Thyroid gland (tissue), 4 donors: Measurements from ENCODE around the gene UNKL. TPM values are rescaled to one million over a fixed set of nuclear protein-coding genes. Genes with fewer than 3 reads are reported as not detected.

Experiments
- DNase-seq, 2 donors: peaks; one replicate each; pipeline ENCODE4 v3.0.0-alpha.2; 2019
- H3K27ac ChIP-seq, 3 donors: fragments of 200-600 bp; sonication (generic); 1 replicate in 2 of 3; 2 replicates in 1 of 3; pipeline ENCODE4 v1.5.1; 2016 to 2019; ENCODE audit warnings: mild to moderate bottlenecking in 1 of 3, moderate library complexity in 1 of 3
- H3K27me3 ChIP-seq: fragments of 200-600 bp; sonication (generic); one replicate; pipeline ENCODE4 v1.5.1; 2019
- H3K36me3 ChIP-seq, 2 donors: fragments of 200-600 bp; sonication (generic); one replicate each; pipeline ENCODE4 v1.5.1; 2016 to 2019
- H3K4me1 ChIP-seq, 2 donors: fragments of 200-600 bp; sonication (generic); one replicate each; pipeline ENCODE4 v1.5.1; 2017 to 2019
- H3K4me3 ChIP-seq, 3 donors: fragments of 200-600 bp; sonication (generic); replicated peaks in 1 of 3; 1 replicate in 2 of 3; 2 replicates in 1 of 3; pipeline ENCODE4 v1.5.1; 2016; ENCODE audit warnings: mild to moderate bottlenecking in 1 of 3
- H3K9me3 ChIP-seq: fragments of 200-600 bp; sonication (generic); one replicate; pipeline ENCODE4 v1.5.1; 2017
- POLR2A ChIP-seq, 2 donors: fragments of 450-650 bp; IDR thresholded peaks; one replicate each; pipeline ENCODE4 v1.6.1; 2017; ENCODE audit warnings: antibody characterized with exemption in 2 of 2, mild to moderate bottlenecking in 2 of 2, moderate library complexity in 1 of 2
- WGBS, 2 donors: methylation state at CpG; one replicate each; pipeline ENCODE4 v1.1.5; 2017; 5-methylcytosine and 5-hydroxymethylcytosine counted together
- intact Hi-C: fragments of 100-400 bp; cut with DNase I; formaldehyde crosslinking; loops from one replicate; pipeline ENCODE4 v1.15.1; 2023
- total RNA-seq, 4 donors: library from RNA; depleted of rRNA; stranded (reverse); fragments of >200 nt; gene quantifications; one replicate each; pipeline ENCODE4 v1.2.3, GENCODE V29; 2016
- TF ChIP-seq, protein P1 (sequence below), 6 experiments: fragments of 200-600 bp in 3 of 6; fragments of 450-650 bp in 3 of 6; sonication (generic) in 3 of 6; IDR thresholded peaks; one replicate each; pipeline ENCODE4 v1.5.1; 2016 to 2019; ENCODE audit warnings: antibody characterized with exemption in 6 of 6, mild to moderate bottlenecking in 2 of 6, inconsistent platforms in 1 of 6, moderate library complexity in 1 of 6

UNKL gene
- total RNA-seq, 4 donors from 2014 or later: 26.2 to 46.9 (median 31.3) TPM

DNA sequence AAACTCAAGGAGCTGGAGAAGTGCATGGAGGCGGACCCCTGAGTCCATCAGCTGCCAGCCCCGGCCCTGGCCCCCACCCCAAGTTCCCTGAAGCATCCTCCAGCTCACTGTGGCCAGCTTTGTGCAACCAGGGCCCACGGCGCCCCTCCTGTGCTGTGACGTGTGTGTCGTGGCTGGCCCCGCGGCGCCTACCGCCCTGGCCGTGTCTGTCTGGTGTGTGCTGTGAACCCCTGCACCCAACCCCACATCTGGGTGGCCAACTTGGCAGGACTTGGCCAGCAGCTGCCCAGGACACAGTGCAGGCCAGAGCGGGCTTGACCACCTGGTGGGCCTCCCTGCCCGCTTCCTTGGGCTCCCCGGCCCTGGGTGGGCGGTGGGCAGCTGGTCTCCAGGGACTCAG lies 66.1 kb downstream of the UNKL start:
- 80 to 92% methylated on average over 1 to 9 of the region's 15 CpGs for WGBS, 2 donors
- no peak overlapping the region for H3K27ac ChIP-seq
- intact Hi-C loops: loop anchor here (10.0 kb wide), 1 partner anchor 126 kb away; the partner anchor contains the start of gene CLCN7

DNA sequence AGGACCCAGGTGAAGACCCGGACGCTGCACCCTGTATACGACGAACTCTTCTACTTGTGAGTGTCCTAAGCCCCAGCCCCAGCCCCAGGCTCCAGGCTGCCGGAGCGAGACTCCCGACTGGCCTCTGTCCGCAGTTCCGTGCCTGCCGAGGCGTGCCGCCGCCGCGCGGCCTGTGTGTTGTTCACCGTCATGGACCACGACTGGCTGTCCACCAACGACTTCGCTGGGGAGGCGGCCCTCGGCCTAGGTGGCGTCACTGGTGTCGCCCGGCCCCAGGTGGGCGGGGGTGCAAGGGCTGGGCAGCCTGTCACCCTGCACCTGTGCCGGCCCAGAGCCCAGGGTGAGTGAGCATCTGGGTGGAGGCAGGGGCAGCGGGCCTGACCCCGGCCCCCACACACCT lies 66.5 kb downstream of the UNKL start:
- TF ChIP-seq, protein P1, sequence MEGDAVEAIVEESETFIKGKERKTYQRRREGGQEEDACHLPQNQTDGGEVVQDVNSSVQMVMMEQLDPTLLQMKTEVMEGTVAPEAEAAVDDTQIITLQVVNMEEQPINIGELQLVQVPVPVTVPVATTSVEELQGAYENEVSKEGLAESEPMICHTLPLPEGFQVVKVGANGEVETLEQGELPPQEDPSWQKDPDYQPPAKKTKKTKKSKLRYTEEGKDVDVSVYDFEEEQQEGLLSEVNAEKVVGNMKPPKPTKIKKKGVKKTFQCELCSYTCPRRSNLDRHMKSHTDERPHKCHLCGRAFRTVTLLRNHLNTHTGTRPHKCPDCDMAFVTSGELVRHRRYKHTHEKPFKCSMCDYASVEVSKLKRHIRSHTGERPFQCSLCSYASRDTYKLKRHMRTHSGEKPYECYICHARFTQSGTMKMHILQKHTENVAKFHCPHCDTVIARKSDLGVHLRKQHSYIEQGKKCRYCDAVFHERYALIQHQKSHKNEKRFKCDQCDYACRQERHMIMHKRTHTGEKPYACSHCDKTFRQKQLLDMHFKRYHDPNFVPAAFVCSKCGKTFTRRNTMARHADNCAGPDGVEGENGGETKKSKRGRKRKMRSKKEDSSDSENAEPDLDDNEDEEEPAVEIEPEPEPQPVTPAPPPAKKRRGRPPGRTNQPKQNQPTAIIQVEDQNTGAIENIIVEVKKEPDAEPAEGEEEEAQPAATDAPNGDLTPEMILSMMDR (IDR thresholded peaks at IDR 0.05): no peak
- TF ChIP-seq POLR2A (IDR thresholded peaks at IDR 0.05): no peak

More for the DNA sequence above, 66.1 kb downstream of the UNKL start:
- Histone ChIP-seq H3K4me3 (no peak overlapping the region), H3K9me3 (no peaks in the 10 kb centered on the region), H3K27me3 (no peaks in the 10 kb centered on the region), H3K36me3 (peaks cover 12 to 16% of the 10 kb centered on the region in 2 donors), H3K4me1 (peaks cover 18 to 21% of the 10 kb centered on the region in 2 donors)
- no peak for DNase-seq
- no peak for TF ChIP-seq POLR2A (IDR thresholded peaks at IDR 0.05)
- TF ChIP-seq, protein P1 (IDR thresholded peaks at IDR 0.05): no peak

DNA sequence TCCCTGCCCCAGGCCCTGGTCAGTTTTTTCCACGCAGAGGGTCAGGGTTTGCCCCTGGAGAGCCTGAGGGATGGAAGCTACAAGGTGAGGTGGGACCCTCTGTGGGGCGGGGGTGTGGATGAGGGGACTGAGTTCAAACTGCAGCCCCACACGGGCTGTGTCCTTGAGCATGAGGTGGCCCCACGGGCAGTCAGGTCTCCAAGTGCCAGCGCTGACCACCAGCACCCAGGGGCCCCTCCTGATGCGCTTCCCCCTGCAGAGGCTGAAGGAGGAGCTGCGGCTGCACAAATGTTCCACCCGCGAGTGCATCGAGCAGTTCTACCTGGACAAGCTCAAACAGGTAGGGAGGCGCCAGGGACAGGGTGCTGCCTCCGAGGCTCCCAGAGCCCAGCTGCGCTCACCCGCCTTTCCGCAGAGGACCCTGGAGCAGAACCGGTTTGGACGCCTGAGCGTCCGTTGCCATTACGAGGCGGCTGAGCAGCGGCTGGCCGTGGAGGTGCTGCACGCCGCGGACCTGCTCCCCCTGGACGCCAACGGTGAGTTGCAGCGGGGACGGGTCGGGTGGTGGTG lies 67.1 kb downstream of the UNKL start:
- no peak overlapping the region for H3K27ac ChIP-seq
- WGBS, 2 donors: 89 to 90% methylated on average over 17 to 26 of the region's 31 CpGs

More for the DNA sequence above, 66.5 kb downstream of the UNKL start:
- Histone ChIP-seq H3K36me3 (peaks cover 12 to 16% of the 10 kb centered on the region in 2 donors), H3K4me1 (peaks cover 14 to 19% of the 10 kb centered on the region in 2 donors), H3K27ac (no peak overlapping the region), H3K9me3 (no peaks in the 10 kb centered on the region), H3K4me3 (no peak overlapping the region), H3K27me3 (no peaks in the 10 kb centered on the region)
- 86 to 91% methylated on average over 7 to 27 of the region's 29 CpGs for WGBS, 2 donors
- no peak for DNase-seq
- intact Hi-C loops: loop anchor here (10.0 kb wide), 1 partner anchor 127 kb away; the partner anchor contains the start of gene CLCN7

DNA sequence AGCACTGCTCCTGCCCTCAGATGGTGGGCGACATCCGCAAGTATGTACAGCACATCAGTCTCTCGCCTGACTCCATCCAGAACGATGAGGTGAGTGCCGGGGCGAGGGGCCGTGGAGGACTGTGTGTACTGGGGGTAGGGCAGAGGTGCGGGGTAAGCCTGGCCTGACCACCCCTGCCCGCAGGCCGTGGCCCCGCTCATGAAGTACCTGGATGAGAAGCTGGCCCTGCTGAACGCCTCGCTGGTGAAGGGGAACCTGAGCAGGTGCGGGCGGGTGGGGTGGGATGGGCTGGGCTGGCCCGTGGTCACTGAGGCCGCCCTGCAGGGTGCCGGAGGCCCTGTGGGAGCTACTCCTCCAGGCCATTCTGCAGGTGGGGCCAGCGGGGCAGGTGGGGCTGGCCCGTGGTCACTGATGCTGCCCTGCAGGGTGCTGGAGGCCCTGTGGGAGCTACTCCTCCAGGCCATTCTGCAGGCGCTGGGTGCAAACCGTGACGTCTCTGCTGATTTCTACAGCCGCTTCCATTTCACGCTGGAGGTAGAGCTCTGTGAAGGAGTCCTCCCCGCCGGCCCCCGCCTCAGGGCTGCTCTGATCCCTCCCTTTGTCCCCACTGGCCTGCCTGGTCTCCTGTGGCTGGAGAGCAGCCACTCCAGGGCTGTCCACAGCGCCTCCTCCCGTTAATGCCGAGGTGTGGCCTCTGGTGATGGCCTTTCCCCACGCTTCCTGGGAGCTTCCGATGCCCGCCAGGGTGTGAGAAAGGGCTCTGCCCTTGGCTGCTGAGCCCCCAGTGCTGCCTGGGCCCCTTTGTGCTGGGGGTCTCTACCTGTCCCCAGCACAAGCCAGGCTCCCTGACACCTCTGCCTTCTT lies 67.8 kb downstream of the UNKL start:
- H3K4me1 ChIP-seq: peaks cover 10 to 20% of the 10 kb centered on the region in 2 donors
- no peak for DNase-seq
- no peak for TF ChIP-seq POLR2A (IDR thresholded peaks at IDR 0.05)
- TF ChIP-seq, protein P1 (IDR thresholded peaks at IDR 0.05): no peak
- no peaks in the 10 kb centered on the region for H3K9me3 ChIP-seq
- H3K4me3 ChIP-seq: no peak overlapping the region
- H3K27me3 ChIP-seq: no peaks in the 10 kb centered on the region
- peaks cover 12 to 16% of the 10 kb centered on the region in 2 donors for H3K36me3 ChIP-seq
- WGBS, 2 donors: 75 to 76% methylated on average over 13 to 14 of the region's 34 CpGs
- intact Hi-C loops: loop anchor here (10.0 kb wide), 1 partner anchor 128 kb away; the partner anchor contains the start of gene CLCN7
- H3K27ac ChIP-seq: no peak overlapping the region

More for the DNA sequence above, 67.1 kb downstream of the UNKL start:
- Histone ChIP-seq H3K4me3 (no peak overlapping the region), H3K4me1 (peaks cover 12 to 19% of the 10 kb centered on the region in 2 donors), H3K36me3 (peaks cover 12 to 16% of the 10 kb centered on the region in 2 donors), H3K27me3 (no peaks in the 10 kb centered on the region), H3K9me3 (no peaks in the 10 kb centered on the region)
- intact Hi-C loops: loop anchor here (10.0 kb wide), 1 partner anchor 127 kb away; the partner anchor contains the start of gene CLCN7
- no peak for DNase-seq
- TF ChIP-seq, protein P1 (IDR thresholded peaks at IDR 0.05): no peak
- no peak for TF ChIP-seq POLR2A (IDR thresholded peaks at IDR 0.05)
